Right forelimb (tissue), 1 donor: ENCODE data around the gene EIF4G2.
A peak's percentile ranks its signal among the peaks of the same experiment; 100 is the strongest.

Experiments
- DNase-seq: peaks from one replicate; pipeline ENCODE4 v3.0.0-alpha.2; 2018

Gene EIF4G2

DNA sequence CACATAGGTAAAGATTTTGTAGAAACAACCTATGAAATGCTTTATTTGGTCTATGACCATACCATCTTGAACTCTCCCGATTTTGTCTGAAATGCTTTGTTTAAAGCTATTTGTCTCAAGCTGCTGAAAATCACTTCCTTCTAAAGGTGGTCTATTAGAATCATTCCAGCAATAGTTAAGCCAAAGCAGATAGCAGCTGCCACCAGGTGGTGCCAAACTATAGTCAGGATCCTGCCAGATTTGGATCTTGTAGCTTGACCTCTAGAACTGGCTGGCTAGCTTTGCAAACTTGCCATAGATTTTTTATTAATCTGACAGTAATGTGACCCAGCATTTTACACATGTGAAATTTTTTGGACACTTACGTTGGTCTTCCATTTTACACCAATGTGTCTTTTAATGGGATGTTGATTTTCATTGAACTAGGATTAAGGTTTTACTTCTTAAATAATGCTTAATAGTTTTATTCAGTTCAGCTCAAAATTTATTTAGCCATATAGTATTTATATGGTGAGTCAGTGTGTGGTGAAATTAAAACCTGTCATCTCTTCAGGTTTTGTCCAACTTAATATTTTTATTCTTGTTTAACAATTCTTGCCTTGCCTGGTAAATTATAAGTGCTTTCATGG is 38.0 kb downstream of the EIF4G2 start:
- no peak for DNase-seq

DNA sequence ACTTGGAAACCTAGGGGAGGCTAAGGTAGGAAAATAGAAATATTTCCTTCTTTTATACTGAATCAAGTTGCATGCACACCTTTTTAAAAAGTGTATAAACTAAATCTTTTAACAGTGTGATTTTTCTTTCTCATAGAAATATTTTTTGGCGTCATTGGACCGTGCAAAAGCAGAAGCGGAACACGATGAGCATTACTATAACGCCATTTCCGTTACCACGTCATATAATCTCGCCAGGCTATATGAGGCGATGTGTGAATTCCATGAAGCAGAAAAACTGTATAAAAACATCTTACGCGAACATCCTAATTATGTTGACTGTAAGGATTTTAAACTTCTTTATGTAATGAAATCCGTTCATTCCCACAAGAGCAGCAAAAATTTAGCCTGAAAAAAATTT is 44.3 kb downstream of the EIF4G2 start:
- DNase-seq: no peak

DNA sequence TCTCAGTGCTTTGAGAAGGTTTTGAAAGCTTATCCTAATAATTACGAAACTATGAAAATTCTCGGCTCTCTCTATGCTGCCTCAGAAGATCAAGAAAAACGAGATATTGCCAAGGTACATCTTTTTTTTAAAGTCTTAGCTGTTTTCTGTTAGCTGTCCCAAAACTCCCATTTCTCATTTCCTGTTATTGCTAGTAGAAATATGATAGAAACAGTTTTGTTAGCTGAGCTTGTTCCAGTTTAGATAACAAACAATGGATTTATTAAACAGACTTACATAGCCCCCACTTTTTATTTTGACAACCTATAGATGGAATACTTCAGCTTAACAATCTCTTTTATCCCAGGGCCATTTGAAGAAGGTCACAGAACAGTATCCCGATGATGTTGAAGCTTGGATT is 45.0 kb downstream of the EIF4G2 start:
- no peak for DNase-seq

DNA sequence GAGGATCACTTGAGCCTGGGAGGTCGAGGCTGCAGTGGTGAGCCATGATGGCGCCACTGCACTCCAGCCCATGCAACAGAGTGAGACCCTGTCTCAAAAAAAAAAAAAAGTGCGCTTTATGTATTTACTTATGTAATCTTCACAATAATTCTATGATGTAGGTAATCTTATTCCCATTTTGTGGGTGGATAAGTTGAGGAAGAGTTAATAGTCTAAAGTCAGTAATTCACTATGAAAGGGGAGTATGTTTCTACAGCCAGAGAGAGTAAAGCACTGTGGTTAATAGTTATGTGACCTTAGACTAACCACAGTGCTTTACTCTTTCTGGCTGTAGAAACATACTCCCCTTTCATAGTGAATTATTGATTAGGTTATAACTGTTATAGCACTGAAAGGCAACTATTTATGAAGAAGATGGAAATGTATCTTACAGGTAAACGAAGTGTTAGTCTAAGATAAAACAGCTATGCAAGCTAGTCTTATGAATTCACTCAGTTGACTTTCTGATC is 45.8 kb downstream of the EIF4G2 start:
- DNase-seq: no peak

DNA sequence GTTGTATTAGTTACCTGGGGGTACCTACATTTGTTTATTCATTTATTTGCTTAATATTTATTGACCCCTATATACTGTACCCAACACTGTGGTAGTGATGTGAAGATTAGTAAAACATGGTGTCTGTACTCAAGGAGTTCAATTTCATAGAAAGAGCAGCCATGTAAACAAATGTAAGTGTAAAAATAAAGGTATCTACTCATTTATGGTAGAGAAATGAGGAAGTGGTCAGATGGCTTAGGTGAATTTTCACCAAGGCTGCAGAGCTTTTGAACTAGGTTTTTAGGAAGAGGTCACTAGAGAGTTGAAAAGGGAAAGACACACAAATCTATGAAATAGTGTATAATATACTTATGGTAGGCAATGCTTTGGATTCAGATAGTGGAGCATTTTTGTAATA is 46.5 kb downstream of the EIF4G2 start:
- DNase-seq: no peak

DNA sequence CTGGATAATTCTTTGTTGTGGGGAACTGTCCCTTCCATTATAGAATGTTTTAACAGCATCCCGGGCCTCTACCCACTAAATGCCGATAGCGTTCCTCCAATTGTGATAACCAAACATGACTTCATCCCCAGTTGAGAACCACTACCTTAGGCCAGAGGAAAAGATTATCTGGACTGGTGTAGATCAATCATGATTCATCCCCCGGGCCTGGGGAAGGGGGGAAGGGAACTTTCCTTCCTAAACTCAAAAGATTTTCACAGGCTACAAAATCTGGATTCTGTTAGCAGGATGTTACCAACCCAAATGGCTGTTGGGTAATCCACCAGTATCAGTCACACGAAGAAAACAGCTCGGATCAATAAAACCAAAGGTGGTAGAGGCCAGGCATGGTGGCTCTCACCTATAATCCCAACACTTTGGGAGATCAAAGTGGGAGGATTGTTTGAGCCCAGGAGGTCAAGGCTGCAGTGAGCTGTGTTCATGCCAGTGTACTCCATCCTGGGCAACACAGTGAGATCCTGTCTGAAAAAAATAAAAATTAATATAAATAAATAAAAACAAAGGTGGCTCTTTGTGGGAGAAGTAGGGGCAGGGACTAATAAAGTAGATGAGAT is 47.5 kb downstream of the EIF4G2 start:
- DNase-seq: no peak

DNA sequence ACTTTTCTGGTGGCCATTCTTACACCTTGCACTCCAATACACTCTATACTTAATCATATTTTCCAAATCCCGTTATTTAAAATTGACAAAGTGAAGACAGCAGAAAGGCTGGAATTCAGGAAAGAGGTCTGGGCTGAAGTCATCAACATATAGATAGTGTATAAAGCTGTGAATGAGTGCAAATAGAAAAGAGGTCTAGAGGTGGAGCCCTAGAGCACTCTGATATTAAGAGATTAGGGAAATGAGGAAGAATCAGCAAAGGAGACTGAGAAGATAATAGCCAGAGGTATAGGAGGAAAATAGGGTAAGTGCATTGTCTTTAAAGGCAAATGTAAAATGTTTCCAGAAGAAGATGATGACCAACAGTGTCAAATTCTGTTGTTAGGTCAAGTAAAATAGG is 49.8 kb downstream of the EIF4G2 start:
- DNase-seq: no peak

DNA sequence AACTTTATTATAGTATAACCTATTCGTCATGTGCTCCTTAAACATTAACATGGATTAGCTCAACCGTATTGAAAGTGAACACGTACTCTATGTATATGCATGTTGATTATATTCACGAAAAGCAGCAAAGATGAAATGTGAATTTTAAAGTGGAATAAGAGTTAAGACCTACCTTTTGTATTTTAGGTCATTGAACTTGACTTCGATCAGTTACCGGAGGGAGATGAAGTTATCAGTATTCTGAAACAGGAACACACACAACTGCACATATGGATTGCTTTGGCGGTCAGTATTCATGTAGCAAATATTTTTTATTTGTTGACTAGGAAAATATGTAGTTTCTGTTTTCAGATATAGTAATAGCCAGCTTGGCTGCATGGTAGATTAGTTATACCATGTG is 56.2 kb downstream of the EIF4G2 start:
- no peak for DNase-seq

DNA sequence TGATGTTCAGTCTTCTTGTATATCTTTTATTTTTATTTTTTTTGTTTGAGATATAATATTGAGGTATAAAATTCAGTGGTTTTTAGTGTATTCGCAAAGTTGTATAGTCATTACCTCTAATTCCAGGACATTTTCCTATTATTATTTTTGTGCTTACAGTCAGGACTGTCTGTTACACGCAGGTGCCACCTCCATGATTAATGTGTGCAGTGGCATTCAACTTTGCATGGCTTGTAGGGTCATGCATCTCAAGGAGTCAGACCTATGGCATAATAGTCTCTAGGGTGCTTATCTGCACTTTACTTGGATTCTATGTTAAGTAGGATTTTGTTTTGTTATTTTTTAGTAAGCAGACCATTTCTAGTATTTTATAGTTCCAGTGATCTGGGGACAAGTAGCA is 56.7 kb downstream of the EIF4G2 start:
- no peak for DNase-seq

DNA sequence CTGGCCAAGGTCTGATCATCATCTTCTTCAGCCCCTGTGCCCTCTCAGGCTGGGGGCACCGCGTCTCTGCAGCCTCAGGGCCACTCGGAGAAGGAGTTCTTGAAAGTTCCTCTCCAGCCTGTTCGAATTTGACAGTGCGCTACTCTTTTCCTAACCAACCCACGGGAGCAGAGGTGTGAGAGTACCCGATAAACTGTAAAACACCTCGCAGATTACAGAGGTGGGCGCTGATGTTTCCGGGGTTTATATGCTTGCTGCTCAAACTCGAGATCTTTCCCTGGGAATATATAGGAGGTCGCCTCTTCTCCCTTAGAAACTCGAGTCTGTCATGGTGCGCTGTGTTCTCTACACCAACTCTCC is 57.2 kb downstream of the EIF4G2 start:
- DNase-seq: no peak

DNA sequence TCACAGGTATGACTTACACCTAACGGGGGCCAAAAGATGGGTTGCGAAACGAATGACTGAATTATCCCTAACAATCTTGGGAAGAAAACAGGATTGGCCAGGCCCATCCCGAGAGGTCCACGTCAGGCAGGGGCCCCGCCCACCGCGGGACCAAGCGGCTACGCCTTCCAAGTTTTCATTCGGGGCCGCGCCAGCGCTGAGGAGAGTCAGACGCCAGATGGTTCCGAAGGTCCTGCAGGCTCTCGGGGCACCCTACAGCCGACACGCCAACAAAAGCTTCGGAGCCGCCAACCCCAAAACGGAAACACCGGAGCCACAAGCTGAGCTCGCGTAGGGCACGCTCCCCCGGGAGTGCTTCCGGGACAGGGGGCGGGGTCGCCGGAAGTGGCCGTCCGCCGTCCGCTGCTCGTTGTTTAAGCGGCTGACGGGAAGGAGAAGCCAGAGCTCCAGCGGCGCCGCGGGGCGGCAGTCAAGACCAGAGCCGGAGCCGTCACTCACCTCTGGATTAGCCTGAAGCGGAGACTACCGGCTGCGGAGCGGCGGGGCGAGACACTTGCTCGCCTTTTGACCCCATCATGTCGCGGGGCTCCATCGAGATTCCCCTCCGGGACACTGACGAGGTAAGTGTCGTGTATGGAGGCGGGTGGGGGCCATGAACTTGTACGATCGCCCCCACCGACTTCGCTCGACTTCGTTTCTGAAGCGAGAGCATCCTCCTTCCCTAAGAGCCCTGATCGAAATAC is 57.7 kb downstream of the EIF4G2 start, which contains the start of gene CTR9:
Gene CTR9, plus strand, starts transcription at position 409 of the 743 bp plus-strand sequence. Its CDS starts 167 bp downstream, at position 576.
- peak; percentile 98 for DNase-seq

DNA sequence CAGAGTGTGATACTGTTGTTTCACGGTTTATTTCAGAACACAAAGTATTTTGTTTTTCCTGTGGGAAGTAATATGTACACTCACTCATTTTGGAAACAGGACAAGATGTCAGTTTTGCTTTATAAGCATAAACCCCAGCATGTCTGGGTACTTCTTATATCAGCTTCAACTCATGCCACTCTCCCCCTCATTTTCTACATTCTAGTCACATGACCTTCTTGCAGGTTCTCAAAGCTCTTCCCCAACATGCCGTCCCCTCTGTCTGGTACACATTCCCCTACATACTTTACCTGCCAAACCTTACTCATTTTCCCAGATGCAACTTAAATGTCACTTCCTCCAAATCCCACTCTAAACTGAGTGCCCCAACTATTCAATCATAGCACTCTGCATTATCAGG is 59.2 kb downstream of the EIF4G2 start:
- no peak for DNase-seq

DNA sequence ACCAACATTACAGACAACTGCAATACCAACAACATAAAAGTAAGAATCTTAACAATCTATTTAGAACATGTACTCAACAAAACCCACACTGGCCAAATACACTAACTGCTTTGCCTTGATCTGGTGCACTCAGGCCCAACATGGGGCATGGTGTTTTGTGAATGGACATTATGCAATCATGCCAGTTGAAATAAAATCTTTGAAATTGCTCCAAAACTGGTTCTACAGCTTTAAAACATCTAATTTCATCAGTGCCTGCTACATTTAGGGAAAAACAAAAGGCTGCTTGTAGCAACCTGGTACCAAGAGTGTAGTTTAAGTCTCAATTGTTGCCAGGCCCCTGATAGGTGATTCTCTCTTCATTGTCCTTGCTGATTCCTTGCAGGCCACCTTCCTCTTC is 61.0 kb downstream of the EIF4G2 start:
- DNase-seq: no peak
